UCSD-AML1 (cell line): ENCODE measurements around the gene FAM200B.
"Not testable (repeated sequence)": the region's sequence is repeated elsewhere in the genome, so short reads cannot be mapped to it uniquely, and the experiment has no call there.

Source experiments
- DNase-seq: peaks from one replicate; lab custom pipeline; 2025; ENCODE audit not compliant: unreplicated experiment; lab: John Stamatoyannopoulos, UW

The FAM200B gene

DNA sequence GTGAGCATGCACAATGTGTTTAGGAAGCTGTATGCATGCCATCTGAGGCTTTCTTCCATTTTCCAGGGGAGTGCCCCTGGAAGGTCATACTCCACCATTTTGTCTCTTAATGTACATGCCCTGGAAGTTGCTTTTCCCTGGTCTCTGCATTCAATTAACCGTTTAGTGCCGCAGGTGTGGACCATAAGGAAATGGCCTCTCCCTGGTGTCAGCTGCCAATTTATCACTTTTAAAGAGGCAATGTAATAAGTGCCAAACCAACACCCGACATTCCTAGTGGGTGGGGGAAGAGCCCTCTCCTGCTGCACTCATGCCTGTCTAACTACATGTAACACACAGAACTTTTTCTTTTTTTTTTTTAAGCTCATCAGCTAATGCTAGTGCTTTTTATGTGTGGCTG, 14.1 kb downstream of the FAM200B start:
- no peak for DNase-seq

DNA sequence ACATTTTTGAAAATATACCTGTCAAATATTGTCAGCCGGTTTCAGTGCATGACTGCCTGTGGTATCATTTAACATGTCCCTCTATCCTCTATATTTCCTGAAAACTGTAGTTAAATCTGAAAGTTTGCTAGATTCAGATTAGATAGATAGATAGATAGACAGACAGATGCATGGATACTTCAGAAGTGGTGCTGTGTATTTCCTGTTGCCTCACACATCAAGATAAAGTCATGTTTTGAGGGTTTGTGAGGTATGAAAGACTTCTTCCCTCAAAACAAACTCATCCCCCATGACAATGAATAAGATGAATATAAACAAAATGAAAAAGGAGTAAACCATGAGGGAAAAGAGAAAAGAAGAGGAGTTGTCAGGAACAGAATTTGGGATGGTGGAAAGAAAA, 15.2 kb downstream of the FAM200B start:
- no peak for DNase-seq

DNA sequence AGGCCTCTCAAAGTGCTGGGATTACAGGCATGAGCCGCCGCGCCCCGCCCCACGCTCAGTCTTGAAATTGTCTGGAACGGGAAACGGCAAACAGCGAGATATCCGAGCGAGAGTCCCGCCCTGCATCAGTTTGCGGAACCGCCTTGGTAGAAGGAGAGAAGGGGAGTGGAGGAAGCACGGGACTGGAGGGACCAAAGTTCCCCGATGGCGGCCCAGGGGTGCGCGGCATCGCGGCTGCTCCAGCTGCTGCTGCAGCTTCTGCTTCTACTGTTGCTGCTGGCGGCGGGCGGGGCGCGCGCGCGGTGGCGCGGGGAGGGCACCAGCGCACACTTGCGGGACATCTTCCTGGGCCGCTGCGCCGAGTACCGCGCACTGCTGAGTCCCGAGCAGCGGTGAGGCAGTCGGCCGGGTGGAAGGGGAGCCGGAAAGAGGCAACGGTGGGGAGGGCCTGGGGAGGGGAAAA, 21.3 kb downstream of the FAM200B start, which contains the start of gene BST1:
Gene BST1, plus strand, starts transcription at position 125 of the 463 bp plus-strand sequence. Its CDS starts 80 bp downstream, at position 205.
- DNase-seq = no peak

DNA sequence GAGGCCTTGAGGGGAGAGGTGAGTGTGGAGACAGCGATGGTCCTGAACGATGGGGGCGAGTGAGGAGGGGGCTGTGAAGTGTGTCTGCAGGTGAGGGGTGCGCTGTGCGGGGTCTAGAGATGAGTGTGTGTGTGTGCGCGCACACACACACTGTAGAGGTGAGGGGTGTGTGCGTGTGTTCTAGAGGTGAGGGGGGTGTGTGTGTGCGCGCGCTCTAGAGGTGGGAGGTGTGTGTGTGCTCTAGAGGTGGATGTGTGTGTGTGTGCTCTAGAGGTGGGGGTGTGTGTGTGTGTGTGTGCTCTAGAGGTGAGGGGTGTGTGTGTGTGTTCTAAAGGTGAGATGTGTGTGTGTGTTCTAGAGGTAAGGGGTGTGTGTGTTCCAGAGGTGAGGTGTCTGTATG, 21.8 kb downstream of the FAM200B start:
- no peak for DNase-seq

DNA sequence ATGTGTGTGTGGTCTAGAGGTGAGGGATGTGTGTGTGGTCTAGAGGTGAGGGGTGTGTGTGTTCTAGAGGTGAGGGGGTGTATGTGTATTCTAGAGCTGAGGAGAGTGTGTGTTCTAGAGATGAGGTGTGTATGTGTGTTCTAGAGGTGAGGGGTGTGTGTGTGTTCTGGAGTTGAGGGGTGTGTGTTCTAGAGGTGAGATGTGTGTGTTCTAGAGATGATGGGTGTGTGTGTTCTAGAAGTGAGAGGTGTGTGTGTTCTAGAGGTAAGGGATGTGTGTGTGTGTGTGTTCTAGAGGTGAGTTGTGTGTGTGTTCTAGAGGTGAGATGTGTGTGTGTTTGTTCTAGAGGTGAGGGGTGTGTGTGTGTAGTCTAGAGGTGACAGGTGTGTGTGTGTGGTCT, 22.5 kb downstream of the FAM200B start:
- DNase-seq = no peak

DNA sequence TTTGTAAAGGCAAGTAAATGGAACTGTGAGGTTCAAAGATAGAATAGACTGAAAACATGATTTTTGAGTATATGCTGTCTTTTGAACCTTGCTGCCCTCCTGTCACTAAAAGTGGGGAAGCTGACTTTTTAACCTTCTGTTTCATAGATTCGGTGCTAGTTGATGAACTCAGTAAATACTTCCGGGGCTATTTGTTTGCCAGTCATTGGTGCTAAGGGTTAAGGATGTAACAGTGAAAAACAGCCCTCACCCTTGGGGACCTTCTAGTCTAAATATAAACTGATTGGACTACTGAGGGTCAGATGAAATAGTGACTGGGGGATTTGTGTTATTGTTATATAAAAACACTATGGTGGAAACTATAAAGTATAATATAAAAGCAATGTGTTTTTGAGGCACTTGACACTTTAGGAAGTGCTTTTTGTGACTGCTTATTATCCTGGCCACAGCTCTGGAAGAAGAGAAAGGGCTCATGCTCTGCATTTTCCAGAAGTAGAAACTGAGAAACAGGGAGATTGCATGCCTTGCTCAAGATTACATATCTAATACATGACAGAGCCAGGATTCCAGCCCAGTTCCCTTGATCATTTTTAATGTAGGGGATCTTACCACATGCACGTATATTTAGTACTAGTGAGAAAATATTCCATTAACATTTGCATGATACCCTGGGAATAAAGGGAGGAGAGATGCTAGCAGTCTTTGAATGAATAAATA, 25.2 kb downstream of the FAM200B start:
- no peak for DNase-seq

DNA sequence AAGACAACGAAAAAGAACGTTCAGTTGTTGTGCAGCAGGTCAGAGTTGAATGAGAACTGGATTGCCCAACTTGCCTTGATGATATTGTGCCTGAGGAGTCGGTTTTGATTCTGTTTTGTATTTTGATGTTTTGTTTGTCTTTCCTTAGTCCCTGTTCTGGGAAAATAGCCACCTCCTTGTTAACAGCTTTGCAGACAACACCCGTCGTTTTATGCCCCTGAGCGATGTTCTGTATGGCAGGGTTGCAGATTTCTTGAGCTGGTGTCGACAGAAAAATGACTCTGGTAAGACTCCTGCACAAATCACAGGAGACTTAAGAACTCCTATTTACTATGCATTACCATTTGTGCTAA, 25.7 kb downstream of the FAM200B start:
- no peak for DNase-seq

DNA sequence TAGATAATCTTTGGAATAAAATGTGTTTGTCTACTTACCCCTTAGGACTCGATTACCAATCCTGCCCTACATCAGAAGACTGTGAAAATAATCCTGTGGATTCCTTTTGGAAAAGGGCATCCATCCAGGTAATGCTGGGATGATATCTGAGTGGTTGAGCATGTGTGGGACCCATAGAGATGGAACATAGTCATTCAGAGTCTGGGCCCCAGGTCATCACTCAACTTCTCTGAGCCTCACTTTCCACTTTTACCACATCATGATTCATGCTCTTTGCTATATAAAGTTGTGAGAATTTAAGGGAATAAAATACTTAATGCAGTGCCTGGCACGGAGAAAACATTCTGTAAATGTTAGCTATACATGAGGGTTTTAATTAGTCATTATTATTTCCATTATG, 30.1 kb downstream of the FAM200B start:
- DNase-seq = no peak

DNA sequence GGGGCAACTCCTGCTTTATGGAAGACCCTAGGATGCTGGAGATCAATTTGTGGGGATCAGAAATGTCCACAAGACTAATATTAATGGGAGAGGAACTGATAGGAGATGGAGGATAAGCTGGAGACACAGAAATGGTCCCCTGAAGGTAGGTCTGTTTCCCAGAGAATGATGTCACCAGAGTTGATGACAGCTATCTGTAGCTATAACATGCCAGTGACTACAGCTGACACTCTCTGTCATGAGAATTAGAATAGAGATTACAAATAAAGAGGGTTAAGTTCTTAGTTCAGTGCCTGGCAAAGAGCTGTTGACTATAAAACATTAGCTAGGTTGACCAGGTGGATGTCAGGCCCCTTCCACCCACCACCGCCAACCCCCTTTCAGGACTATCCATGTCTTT, 30.6 kb downstream of the FAM200B start:
- DNase-seq = no peak

DNA sequence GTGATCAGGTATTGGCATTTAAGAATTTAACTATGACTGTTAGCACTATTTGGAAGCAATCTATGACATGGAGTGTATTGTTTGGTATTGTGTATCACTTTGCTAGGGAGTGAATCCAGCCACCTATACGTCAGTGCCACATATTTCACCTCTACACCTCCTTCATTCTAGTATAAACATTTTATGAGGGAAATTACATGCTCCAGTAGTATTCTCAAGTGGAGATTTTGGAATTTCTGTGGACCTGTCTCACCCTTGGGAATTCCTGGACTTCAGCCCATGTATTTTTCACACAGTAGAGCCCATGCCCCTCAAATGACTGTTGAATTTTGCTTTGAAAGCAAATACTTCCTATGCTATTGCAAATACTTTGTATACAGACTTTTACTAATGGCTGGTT, 32.5 kb downstream of the FAM200B start:
- DNase-seq = no peak

DNA sequence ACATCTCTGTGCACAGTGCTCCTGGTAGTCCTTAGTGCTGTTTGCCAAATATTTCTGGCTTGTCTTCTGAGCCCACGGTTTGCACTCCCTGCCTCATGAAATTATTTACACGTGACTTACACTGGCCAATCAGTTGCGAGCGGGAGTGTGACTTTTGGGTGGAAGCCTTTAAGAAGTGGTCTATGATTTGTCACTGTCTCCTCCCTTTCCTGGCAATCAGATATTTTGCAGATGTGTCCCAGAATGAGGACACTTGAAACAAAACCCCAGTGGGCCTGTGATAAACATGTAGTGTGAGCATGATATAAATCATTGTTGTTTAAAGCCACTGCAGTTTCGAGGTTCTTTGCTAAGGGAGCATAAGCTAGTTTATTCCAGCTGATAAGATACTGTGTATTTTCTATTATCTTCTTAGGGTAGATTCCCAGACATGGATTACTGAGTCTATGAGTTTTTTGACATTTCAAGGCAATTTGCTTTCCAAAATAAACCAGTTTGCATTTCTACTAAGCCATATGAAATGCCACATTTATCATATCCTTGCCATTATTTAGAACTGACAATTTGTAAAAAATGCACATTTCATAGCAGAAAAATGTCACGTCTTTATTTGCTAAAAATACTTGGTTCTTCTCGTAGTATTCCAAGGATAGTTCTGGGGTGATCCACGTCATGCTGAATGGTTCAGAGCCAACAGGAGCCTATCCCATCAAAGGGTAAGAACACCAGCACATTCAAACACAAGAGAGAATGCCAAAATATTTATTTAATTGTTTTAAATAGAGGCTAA, 33.2 kb downstream of the FAM200B start:
- DNase-seq = no peak

DNA sequence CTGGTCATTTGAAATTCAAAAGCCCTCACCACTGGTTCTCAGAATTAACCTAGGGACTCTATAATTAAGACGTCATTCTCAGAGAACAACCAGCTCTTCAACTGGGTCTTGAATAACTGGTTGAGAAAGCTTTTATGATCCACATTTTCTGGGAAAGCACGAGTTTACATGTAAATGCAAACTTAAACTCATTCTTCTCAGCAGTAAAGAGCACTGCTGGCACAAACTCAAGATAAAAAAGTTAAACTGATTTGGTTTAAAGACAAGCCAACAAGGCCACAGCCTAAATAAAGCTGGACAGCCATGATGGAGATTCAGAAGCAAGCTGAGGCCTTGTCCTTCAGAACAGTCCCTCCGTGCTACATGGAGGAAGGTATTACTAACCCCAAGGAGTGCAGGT, 34.5 kb downstream of the FAM200B start:
- no peak for DNase-seq

DNA sequence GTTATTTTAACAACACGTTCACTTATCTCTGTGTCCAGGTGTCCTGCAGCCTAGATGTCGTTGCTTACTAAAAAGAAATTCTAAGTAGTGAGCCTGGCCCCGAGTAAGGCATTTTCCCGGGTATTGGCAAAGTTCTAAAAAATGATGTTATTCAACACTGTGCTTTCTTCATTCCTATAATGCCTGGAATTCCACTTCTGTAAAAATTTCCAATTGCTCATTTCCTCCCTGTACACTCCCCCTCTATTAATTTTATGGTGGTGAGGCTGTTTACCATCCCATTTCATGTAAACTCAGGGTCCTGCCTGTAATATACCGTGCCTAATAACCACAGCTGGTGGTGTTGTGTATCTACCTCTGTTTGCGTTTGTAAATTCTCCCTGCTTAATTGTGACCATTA, 35.5 kb downstream of the FAM200B start:
- DNase-seq = no peak

DNA sequence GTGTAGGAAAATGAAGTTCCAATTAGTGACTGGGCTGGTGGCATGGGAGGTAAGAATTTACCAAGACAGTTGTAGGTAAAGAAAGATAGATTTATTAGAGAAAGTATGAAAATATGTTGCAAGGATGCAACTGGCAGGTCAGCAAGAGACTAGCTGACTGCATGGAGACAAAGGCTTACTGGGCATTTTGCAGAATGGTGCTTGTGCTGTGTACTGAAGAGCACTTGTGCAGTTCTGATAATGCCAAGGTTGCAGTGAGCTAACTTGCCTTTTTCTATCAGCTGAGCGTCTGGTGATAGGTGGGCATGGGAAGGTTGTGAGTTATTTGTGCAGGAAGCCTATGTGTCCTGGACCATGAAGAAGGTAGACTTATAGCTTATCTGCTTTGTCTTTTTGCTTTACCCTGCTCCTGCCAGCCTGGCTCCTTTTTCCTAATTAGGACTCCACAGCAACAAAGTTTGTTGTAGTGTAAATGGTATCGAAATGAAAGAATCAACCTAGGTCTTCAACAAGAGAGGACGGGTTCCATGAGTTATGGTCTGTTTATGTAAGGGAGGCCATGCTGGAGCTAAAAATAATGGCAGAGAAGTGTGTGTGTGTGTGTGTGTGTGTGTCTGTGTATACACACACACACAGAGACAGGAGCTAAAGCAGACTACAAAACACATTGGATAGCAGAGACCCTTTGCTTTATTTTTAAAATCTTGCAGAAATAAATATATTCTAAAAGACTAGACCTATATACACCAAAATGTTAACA, 36.2 kb downstream of the FAM200B start:
- DNase-seq = no peak

DNA sequence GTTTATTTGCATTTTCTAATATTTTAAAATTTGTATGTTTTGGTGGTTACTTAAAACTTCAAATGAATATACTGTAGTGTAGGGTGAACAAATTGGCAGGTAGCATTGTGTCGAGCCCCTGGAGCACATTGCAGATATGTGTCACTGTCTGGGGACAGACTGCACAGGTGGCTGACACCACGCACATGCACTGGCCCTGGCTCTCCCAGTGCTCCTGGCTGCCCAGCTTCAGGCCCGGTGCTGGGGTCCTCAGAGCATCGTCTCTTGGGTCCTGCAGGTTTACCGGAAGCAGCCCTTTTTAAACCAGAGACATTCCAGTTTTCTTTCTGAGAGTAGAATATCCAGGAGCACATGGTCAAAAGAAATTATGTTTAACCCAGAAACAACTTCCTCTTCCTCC, 36.8 kb downstream of the FAM200B start:
- DNase-seq = no peak

DNA sequence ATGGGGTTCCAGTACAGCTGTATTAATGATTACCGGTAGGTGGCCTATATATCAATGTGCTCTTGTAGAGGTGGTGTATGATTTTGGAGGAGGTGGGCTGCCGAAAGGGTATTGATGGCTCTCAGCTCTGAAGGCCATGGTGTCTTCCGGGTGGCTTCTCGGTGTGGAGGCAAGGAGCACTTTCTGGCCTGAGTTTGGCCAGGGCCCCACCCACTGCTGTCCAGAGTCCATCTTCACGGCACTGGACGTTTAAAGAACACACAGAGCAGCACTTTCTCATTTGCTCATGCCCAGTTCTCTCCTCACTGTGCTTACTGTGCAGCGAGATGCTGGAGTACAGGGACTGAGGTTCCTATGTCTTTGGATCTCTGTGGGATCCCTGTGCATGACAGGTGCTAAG, 37.3 kb downstream of the FAM200B start:
- no peak for DNase-seq

DNA sequence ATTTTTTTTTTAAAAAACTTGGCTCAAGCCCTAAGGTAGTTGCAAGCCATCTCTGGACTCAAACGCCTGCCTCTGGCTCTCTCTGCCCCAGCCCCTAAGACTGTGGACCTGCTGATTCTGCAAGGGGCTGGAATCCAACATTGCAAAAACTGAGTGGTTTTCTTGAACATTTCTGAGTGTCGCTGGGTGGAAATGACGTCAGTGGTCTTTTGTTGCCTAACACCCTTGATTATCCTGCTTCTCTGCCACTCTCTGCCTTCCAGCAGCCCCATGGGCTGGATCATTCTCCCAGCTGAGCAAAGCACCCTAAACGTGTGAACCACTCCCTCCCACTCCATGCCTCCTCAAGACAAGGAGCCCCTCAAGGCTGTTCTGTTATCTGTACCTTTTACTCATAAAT, 37.9 kb downstream of the FAM200B start:
- no peak for DNase-seq

DNA sequence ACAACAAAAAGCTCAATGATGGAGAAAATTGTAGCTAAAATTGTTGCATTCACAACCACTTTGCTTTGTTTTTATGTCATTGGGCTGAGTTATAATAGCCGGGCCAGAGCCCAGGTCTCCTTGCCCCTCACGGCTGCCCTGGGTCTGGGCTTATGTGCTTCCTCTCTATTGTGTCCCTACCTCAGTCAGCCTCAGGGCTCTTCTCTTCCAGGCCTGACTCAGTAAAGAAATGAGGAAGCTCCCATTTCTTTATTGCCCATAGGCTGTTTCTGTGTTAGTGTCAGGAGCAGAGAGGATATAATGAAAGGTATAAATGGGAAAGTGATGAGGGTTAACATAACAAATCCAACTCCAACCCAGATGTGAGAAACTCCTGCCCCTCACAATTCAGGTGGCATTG, 39.2 kb downstream of the FAM200B start:
- DNase-seq = no peak

DNA sequence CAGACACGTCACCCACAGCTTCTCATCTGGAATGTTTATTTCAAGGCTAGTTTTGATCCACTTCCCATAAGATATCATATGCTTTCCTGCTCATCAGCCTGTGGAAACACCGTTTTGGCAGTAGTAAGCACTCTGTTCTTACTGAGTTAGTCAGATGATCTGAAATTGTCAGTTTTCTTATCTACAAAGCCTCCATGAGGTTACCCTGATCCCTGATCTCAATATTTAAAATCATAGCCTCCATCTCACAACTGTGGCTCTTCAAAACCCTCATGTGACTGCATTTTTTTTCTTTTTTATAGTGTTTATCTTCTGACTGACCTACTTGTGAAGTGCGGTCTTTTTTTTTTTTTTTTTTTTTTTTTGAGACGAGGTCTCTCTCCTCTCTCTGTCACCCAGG, 44.0 kb downstream of the FAM200B start:
- DNase-seq = no peak

DNA sequence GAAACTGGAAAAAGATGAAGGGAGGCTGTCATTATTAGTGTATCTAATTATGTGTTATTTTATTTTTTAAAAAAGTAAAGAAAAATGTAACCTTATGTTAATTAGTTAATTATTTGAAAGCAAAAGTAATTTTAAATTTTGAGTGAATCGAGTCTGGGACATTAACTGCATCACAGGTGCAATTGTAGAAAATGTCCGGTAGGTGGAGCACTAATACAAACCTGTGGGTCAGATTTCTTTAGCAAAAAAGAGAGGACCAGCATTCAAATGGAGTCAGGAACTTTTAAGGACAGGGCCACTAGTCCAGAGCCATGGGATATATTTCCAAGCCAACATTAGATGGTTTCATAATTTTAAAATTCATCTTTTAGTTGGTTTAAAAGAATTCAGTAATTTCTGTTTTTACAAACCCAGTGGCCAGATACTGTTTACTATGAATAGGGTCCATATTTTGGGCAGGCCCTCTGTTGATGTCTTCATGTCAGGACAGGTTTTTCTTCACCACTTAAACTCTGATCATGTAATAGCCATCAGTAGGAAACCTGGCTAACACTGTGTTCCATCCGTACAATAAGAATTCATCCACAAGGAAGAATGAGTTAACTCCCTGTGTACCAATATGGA, 48.4 kb downstream of the FAM200B start:
- DNase-seq = no peak

DNA sequence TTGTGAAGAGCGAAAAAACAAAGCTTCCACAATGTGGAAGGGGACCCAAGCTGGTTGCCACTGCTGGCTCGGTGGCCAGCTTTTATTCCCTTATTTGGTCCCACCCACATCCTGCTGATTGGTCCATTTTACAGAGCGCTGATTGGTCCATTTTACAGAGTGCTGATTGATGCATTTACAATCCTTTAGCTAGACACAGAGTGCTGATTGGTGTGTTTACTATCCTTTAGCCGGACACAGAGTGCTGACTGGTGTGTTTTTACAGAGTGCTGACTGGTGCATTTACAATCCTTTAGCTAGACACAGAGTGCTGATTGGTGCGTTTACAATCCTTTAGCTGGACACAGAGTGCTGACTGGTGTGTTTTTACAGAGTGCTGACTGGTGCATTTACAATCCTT, 51.4 kb downstream of the FAM200B start:
- not testable (repeated sequence) for DNase-seq
